HG03025 (cell line): ENCODE results near the gene TTC36.
"Not testable (repeated sequence)": the region's sequence is repeated elsewhere in the genome, so short reads cannot be mapped to it uniquely, and the experiment has no call there.

Experiments
- ATAC-seq: cut with Tn5 transposase; IDR thresholded peaks from one replicate; pipeline ENCODE4 v1.9.1; 2021; ENCODE audit warnings: mild to moderate bottlenecking, moderate library complexity; ENCODE audit not compliant: unreplicated experiment, low FRiP score

Gene TTC36

DNA sequence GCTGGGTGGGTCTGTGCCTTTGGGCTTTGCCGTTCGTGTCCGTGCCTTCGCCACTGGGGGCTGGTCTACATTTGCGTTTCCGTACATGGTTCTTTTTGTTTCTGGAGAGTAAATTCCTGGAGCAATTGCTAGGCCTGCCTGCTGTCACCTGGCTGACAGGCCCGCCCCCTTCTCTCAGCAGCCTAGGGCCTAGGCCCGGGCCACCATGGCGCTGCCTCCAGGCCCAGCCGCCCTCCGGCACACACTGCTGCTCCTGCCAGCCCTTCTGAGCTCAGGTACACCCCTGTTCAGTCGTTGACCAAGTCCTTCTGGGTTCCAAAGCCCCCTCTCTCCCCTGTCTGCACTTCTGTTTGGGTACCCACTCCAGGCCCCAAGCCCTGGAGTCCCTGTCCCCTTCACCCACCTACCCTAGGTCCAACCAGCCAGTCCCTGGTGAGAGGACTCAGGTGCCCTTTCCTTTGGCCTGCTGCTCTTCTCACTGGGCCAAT is 4.4 kb downstream of the TTC36 start:
- ATAC-seq, result no peak

DNA sequence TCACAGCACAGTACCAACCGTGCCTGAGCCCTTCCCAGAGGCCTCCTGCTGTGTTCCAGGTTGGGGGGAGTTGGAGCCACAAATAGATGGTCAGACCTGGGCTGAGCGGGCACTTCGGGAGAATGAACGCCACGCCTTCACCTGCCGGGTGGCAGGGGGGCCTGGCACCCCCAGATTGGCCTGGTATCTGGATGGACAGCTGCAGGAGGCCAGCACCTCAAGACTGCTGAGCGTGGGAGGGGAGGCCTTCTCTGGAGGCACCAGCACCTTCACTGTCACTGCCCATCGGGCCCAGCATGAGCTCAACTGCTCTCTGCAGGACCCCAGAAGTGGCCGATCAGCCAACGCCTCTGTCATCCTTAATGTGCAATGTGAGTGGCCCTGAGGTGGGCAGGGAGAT is 4.8 kb downstream of the TTC36 start:
- ATAC-seq, result no peak

DNA sequence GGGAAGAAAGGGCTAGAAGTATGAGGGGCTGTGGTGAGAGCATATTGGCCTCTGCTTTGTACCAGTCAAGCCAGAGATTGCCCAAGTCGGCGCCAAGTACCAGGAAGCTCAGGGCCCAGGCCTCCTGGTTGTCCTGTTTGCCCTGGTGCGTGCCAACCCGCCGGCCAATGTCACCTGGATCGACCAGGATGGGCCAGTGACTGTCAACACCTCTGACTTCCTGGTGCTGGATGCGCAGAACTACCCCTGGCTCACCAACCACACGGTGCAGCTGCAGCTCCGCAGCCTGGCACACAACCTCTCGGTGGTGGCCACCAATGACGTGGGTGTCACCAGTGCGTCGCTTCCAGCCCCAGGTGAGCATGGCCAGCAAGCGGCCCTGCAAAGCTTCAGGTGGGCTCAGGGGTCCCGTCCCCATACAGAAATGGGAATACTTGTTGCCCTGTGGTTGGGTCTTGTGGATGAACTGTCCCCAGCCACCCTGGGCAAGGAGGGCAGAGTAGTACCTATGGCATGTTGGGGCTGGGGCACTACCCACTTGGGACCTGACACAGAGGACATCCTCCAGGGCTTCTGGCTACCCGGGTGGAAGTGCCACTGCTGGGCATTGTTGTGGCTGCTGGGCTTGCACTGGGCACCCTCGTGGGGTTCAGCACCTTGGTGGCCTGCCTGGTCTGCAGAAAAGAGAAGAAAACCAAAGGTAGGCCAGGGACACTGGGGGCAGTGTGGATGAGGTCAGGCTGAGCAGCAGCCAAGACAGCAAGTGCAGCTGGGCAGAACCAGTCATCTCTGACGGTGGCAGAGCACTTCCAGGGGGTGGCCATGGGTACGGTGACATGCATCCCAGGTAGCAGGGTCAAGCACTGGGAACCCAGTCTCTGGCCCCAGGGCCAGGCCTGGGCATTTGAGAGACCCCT is 5.8 kb downstream of the TTC36 start:
- ATAC-seq, result no peak

DNA sequence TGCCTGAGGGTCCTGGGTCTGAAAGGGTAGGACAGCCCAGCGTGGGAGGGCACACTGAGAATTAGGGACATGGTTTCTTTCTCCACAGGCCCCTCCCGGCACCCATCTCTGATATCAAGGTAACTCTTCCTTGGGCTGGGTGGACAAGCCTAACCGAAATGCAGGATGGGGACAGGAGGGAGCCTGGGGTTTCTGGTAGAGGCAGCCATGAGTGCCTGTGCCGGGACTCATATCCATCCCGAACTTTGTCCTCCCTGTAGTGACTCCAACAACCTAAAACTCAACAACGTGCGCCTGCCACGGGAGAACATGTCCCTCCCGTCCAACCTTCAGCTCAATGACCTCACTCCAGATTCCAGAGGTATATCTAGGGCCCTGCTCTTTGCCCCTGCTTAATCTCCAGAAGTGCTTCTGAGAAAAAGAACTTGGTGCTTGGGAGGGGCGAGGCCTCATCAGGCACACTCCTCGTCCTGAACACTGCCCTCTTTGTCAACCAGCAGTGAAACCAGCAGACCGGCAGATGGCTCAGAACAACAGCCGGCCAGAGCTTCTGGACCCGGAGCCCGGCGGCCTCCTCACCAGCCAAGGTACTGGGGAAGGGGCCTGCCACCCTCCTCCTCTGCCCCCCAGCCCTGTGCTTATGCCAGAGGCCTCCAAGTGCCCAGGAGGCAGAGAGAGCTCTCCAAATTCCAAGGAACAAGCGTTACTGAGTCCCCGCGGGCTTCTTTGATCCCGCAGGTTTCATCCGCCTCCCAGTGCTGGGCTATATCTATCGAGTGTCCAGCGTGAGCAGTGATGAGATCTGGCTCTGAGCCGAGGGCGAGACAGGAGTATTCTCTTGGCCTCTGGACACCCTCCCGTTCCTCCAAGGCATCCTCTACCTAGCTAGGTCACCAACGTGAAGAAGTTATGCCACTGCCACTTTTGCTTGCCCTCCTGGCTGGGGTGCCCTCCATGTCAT is 6.8 kb downstream of the TTC36 start:
- ATAC-seq, result no peak

DNA sequence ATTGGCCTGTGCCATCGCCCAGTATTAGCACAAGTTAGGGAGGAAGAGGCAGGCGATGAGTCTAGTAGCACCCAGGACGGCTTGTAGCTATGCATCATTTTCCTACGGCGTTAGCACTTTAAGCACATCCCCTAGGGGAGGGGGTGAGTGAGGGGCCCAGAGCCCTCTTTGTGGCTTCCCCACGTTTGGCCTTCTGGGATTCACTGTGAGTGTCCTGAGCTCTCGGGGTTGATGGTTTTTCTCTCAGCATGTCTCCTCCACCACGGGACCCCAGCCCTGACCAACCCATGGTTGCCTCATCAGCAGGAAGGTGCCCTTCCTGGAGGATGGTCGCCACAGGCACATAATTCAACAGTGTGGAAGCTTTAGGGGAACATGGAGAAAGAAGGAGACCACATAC is 8.0 kb downstream of the TTC36 start:
- ATAC-seq, result no peak

DNA sequence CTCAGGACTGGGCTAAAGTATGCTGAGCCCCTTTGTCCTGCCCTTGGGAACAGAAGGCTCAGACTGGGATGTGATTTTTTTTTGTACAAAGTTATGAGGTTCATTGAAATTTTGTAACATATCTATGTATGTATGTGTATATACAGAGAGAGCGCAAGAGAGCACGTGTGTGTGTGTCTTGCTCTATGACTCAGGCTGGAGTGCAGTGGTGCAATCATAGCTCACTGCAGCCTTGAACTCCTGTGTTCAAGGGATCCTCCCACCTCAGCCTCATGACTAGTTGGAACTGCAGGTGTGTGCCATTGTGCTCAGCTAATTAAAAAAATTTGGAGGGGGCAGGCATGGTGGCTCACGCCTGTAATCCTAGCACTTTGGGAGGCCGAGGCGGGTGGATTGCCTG is 9.5 kb downstream of the TTC36 start:
- no peak for ATAC-seq

DNA sequence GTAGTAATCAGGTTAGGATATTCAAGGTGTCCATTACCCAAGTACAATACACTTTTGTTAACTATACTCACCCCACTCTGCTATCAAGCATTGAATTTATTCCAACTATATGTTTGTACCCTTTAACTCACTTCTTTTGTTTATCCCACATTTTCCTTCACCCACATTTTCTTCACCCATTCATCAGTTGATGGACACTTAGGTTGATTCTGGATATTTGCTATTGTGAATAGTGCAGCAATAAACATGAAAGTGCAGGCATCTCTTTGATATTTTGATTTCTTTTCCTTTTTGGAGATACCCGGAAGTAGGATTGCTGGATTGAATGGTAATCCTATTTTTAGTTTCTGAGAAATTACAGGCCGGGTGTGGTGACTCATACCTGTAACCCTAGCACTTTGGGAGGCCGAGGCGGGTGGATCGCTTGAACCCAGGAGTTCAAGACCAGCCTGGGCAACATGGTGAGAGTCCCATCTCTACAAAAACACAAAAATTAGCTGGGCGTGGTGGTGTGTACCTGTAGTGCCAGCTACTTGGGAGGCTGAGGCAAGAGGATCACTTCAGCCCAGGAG is 10.2 kb downstream of the TTC36 start:
- no peak for ATAC-seq

DNA sequence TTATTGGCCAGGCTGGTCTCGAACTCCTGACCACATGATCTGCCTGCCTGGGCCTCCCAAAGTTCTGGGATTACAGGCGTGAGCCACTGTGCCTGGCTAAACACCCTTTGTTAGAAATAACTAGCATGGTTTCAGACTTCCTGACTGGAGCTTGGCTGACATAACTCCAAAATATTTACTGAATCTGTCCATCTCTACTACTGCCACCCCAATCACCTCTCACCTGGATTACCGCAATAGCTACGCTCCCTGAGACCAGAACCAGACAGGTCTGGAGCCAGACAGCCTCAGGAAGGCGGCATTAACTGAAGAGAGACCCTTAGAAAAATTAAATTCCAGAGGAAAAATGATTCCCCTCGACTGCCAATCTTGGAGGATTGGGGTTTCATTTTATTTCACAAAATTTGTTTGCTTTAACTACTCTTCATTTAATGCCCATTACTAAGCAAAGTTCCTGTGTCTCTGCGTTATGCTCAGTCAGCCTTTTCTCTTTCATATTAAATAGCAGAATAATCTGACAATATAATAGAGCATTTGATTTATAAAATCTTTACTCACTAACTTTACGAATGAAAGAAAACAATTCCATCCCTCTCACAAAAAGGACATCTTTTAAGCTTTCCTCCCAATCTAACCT is 16.9 kb downstream of the TTC36 start:
- ATAC-seq, result no peak

DNA sequence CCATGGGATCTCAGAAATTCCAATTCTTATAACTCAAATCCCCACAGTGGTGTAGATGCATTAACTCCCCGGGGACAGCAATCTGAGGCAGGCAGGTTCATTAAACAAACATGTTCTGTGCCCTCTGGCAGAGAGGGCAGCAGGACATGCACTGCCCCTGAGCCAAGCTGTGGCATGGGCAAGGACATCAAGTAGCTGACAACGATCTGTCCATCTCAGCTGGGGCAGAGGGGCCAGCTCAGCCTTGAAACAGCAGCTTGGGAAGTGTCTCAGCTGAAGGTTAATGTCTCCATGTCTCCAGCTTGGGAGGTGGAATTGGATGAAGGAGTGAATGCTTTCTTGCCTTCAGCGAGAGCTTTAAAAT is 17.4 kb downstream of the TTC36 start:
- no peak for ATAC-seq

DNA sequence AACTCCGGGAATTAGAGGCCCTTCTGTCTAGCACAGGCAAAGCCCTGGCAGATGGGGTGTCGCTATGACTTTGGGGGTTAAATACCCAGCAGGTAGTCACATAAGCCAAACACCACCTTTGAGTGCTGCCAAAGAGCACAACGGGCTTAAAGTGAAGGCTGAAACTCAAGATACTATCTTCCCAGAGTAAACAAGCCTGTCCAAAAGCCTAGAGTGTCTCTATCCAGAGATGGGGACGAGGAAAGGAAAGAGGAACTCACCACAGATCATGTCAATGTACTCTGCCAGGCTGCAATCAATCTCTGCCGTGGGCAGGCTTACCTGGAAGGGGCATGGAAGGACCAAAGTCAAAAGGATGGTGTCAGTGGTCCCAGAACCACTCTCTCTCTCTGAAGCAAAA is 18.3 kb downstream of the TTC36 start:
- no peak for ATAC-seq

DNA sequence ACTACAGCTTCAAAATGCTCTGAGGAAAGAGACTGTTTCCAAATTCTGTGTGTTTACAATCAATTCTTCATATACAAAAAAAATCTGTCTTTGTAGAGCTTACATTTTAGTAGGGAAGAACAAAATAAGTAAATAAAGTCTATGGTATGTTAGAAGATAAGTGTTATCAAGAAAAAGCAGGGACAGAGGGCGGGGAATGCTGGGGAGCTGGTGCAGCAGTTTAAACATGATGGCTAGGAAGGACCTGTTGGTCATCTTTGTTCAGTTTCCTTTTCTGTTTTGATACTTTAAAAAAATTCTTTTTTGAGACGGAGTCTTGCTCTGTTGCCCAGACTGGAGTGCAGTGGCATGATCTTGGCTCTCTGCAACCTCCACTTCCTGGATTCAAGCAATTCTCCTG is 19.9 kb downstream of the TTC36 start:
- no peak for ATAC-seq

DNA sequence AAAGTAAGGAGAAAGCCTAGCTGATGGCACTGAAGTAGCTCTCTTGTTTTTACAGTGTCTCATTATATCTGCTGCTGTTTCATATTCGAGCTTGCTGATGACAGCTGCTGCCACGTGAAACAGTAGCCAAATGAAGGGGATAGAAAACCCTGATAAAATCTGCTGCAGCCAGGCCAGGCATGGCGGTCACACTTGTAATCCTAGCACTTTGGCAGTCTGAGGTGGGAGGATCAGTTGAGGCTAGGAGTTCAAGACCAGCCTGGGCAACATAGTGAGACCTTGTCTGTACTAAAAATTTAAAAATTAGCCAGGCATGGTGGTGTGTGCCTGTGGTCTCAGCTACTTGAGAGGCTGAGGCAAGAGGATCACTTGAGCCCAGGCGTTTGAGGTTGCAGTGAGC is 25.1 kb downstream of the TTC36 start:
- no peak for ATAC-seq

DNA sequence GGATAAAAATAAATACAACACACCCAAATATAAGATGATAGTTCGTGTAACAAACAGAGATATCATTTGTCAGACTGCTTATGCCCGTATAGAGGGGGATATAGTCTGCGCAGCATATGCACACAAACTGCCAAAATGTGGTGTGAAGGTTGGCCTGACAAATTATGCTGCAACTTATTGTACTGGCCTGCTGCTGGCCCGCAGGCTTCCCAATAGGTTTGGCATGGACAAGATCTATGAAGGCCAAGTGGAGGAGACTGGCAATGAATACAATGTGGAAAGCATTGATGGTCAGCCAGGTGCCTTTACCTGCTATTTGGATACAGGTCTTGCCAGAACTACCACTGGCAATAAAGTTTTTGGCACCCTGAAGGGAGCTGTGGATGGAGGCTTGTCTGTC is 33.5 kb downstream of the TTC36 start:
- ATAC-seq, result no peak

DNA sequence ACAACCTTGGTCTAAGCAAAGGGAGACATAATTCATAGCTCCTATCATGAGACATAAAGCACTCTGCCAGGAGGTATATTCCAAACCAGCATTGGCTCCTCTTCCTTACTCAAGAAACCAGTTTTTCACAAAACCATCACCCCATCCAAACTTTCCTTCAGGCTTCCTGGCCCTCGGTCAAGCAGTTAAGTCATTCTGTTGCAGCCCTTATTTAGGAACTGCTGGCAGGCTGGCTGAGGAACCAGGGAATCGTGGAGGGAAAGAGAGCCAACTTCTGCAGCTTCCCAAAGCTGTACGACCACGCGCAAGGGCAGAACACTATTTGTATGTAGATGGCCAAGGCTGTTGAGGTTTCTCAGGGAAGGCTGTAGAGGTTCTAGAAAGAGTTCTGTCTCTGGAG is 37.8 kb downstream of the TTC36 start:
- ATAC-seq, result no peak

DNA sequence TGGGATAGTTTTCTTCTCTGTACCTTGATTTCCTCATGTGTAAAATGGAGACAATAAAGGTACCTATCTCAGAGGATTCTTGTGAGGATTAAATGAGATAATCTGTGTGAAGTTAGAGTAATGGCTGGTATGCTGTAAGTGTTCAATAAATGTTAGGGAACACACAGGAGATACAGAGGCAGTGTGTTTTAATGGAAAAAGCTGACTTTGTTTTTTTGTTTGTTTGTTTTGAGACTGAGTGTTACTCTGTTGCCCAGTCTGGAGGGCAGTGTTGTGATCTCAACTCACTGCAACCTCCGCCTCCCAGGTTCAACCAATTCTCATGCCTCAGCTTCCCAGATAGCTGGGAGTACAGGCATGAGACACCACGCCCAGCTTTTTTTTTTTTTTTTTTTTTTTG is 42.4 kb downstream of the TTC36 start:
- no peak for ATAC-seq

DNA sequence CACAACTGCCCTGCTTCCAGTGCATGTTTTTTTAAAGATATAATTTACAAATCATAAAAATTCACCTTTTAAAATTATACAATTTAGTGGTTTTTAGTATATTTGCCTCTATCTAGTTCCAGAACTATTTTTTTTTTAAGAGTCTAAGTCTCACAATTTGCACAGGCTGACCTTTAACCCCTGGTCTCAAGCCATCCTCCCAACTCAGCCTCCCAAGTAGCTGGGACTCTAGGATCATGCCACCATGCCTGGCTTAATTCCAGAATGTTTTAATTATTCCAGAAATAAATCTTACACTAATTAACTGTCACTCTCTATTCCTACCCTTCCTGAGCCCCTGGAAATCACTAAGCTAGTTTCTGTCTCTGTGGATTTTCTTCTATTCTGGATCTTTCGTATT is 43.5 kb downstream of the TTC36 start:
- ATAC-seq, result no peak

DNA sequence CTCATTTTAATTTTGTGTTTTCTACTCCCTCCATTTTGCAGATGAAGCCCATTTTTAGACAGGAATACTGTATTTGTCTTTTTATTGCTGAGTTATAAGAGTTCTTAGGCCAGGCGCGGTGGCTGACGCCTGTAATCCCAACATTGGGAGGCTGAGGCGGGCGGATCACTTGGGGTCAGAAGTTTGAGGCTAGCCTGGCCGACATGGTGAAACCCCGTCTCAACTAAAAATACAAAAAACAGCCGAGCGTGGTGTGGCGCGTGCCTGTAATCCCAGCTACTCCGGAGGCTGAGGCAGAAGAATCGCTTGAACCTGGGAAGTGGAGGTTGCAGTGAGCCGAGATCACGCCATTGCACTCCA is 44.4 kb downstream of the TTC36 start:
- ATAC-seq, result not testable (repeated sequence)

DNA sequence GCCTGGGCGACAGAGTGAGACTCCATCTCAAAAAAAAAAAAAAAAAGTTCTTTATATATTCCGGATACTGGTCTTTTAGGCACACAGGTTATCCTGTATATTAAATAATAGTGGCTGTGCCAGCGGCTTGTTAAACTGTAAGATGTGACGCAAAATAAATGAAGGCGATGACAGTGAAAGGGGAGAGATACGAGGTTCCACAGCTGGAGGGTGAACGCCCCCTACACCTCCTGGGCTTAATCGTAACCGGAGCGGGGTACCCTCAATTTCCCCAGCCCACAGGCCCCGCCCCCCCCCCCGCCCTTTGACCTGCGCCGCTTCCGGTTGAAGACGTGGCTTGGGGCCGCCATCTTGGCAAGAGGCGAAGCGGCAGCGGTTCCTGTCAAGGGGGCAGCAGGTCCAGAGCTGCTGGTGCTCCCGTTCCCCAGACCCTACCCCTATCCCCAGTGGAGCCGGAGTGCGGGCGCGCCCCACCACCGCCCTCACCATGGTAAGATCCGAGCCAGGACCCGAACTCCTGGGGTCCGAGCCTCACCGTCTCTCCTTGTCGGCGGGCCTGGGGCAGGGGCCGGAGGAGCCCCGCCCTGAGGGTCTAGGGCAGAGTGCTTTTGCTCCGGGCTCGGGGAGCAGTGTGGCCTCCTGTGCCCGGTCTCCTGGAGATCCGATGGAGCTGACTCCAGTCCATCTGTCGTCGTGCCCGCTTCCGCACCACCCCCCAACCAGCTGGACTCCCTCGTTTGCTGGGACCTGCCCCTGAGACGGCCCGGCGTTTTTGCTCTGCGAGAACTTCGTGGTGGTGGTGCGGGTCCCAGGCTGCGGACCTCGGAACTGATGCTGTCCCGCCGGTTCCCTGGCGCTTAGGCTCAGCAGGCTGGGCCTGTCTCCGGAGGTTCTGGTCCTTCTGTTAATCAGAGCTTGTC is 45.0 kb downstream of the TTC36 start, which contains the start of gene ARCN1:
TSS of gene ARCN1 (plus strand) at position 349 of the 920 bp plus-strand sequence. CDS start at position 488, 139 bp downstream.
- ATAC-seq, result peak; percentile 54

DNA sequence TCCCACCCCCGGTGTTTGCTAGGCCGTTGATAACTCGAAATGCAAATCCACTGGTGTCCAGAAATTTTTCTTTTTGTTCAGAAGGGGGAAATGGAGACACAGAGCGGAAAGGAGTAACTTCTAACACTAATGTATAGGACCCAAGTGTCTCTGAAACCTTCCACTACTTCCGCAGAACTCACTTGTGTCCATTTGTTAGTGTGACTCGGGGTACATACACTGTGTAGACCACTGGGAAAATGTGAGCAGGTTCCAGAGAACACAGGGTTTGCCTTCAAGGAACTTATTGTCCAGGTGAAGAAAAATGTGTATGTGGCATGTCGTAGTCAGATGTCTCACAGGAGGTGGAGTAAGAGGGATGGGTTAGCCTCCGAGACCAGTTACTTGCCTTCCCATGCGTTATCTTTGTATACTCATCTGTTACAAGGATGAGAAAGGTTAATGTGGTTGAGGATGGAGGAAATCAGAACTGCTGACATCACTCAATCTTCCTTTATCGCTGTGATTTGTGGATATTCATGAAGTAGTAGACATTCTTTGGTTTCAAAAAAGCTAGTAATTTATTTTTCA is 45.8 kb downstream of the TTC36 start:
- ATAC-seq, result peak; percentile 12
